ENCODE measurements around the gene RARB. TPM values are rescaled to one million over a fixed set of nuclear protein-coding genes. Genes with fewer than 3 reads are reported as not detected.

Gene RARB
- total and polyA plus RNA-seq, 2 of the 13 experiments (the other 11 are each of a cell fraction or from before 2014, with no cell fraction given), result 0.16 TPM; not detected in 1

- 70% methylated on average over 2 of the region's 5 CpGs for WGBS (ENCODE audit: low lambda C conversion rate)
- H3K4me2 ChIP-seq (ENCODE audit: low read depth, low read length), result no peak overlapping the region
- H4K20me1 ChIP-seq (ENCODE audit: insufficient read depth, low read length), result no peaks in the 10 kb centered on the region
- H3K27me3 ChIP-seq (ENCODE audit: control insufficient read depth in 1 of 2, insufficient read depth in 2 of 2, low read length in 2 of 2), result no peaks in the 10 kb centered on the region
- ChIA-PET CTCF (ENCODE audit: low intra/inter-chr PET ratio, low total read pairs) (no interaction called here), POLR2A (no interaction called here)
- no peaks in the 10 kb centered on the region for H3K4me1 ChIP-seq (ENCODE audit: insufficient read depth, low read length)
- DNase-seq (ENCODE audit: low spot score) (no peak), ATAC-seq (peak; percentile 85), FAIRE-seq (no peak)
- no peak overlapping the region for H3K9ac ChIP-seq (ENCODE audit: insufficient read depth, low read depth, low read length)
- no peaks in the 10 kb centered on the region for H3K36me3 ChIP-seq (replicated peaks in 1 of 2; ENCODE audit: control insufficient read depth in 1 of 2, insufficient read depth in 2 of 2, low read length in 2 of 2)
- no peak overlapping the region for H3K27ac ChIP-seq (ENCODE audit: extremely low read length, insufficient read depth, low read length)
- intact Hi-C loops (cut with micrococcal nuclease; ENCODE audit: unreplicated experiment), result no loop called here
- in situ Hi-C loops (cut with HindIII; ENCODE audit: extremely low pct_ligation_motif_present, low pct_unique_long_range_greater_than_20kb), result no loop called here
- H3K79me2 ChIP-seq (ENCODE audit: insufficient read depth, low read length), result no peaks in the 10 kb centered on the region
- no peak overlapping the region for H3K4me3 ChIP-seq (replicated peaks in 1 of 3; ENCODE audit: insufficient read depth in 1 of 3, low read depth in 2 of 3, low read length in 3 of 3)
- BruUV-seq (replicated peaks), result no TSS peak
- H3K9me3 ChIP-seq (ENCODE audit: low read length), result no peaks in the 10 kb centered on the region
- H2AFZ ChIP-seq (ENCODE audit: low read length), result no peak overlapping the region
- TF ChIP-seq CREM (IDR thresholded peaks at IDR 0.05), result no peak
- TF ChIP-seq CREM (CRISPR knock-in tag; IDR thresholded peaks at IDR 0.05), result no peak
- TF ChIP-seq ZNF577 (CRISPR knock-in tag; IDR thresholded peaks at IDR 0.05; ENCODE audit: borderline replicate concordance, low read depth), result no peak
- TF ChIP-seq RNF219 (CRISPR knock-in tag; IDR thresholded peaks at IDR 0.05), result no peak
- no peak for TF ChIP-seq ZSCAN25 (CRISPR knock-in tag; IDR thresholded peaks at IDR 0.05)
- no peak for TF ChIP-seq TSC22D2 (CRISPR knock-in tag; IDR thresholded peaks at IDR 0.05; ENCODE audit: borderline replicate concordance)
- no peak for TF ChIP-seq KDM1A (CRISPR knock-in tag; IDR thresholded peaks at IDR 0.05)
- TF ChIP-seq, protein P1, sequence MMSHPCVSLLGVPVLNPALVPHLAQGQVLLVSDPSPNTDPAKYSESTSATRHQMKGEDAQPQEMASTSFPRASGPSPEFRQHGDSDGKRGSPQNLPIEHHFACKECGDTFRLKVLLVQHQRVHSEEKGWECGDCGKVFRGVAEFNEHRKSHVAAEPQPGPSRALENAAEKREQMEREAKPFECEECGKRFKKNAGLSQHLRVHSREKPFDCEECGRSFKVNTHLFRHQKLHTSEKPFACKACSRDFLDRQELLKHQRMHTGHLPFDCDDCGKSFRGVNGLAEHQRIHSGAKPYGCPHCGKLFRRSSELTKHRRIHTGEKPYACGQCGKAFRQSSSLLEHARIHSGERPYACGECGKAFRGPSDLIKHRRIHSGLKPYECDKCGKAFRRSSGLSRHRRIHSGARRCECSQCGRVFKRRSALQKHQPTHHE (CRISPR knock-in tag; IDR thresholded peaks at IDR 0.05; ENCODE audit: borderline replicate concordance), result no peak
- TF ChIP-seq ZNF891 (CRISPR knock-in tag; IDR thresholded peaks at IDR 0.05), result no peak
- TF ChIP-seq POLR2AphosphoS5 (IDR thresholded peaks at IDR 0.05; ENCODE audit: low read depth, low read length), result no peak
These were observed 138.4 kb downstream of the RARB start for GRCh38 chr3:25566358-25566920.

All from HepG2 (cell line).